Measurements from ENCODE around the gene RABGEF1. TPM values are rescaled to one million over a fixed set of nuclear protein-coding genes. Genes with fewer than 3 reads are reported as not detected.
"Not testable (repeated sequence)": the region's sequence is repeated elsewhere in the genome, so short reads cannot be mapped to it uniquely, and the experiment has no call there.

Gene RABGEF1
- total and polyA plus RNA-seq, 9 donors: 15.9 to 22.8 (median 18.5) TPM

DNA sequence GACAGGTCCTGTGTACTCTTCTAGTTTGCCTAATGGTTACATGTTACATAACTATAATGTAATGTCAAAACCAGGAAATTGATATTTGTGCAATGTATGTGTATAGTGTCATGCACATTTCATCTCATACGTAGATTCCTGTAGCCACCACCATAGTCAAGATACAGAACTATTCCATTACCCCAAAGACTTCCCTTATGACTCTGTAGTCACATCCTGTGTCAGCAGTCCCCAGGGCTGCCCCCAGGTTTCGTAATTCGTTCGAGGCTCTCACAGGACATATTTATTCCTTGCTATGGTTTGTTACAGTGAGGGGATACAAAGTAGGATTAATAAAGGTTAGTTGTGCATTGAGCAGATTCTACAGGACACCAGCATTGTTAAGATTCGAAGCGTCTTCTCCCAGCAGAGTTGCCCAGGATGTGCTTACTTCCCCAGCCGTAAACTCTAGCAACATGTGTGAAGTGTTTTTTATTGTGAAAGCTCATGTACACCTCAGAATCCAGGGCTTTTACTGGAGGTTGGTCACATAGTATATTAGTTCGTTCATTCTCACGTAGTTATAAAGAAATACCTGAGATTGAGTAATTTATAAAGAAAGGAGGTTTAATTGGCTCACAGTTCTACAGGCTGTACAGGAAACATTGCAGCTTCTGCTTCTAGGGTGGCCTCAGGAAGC is 18.6 kb downstream of the RABGEF1 start:
- peak; percentile 35 for DNase-seq
- Histone ChIP-seq H3K4me1 (ENCODE audit: control insufficient read depth, insufficient read depth, low read length) (no peaks in the 10 kb centered on the region), H3K27ac (ENCODE audit: low read length) (no peak overlapping the region), H3K36me3 (ENCODE audit: control insufficient read depth, insufficient read depth, low read length) (peaks cover 4% of the 10 kb centered on the region), H3K27me3 (ENCODE audit: control insufficient read depth, insufficient read depth, low read length) (no peaks in the 10 kb centered on the region), H3K4me3 (ENCODE audit: low read length) (no peak overlapping the region), H3K9me3 (replicated peaks; ENCODE audit: control insufficient read depth, low read depth, low read length) (no peaks in the 10 kb centered on the region)
- WGBS (ENCODE audit: insufficient coverage): 93% methylated on average over 2 of the region's 9 CpGs

GRCh38 chr7:66763183-66763582 is 22.6 kb downstream of the RABGEF1 start:
- not testable (repeated sequence) for H3K9me3 ChIP-seq (replicated peaks; ENCODE audit: control insufficient read depth, low read depth, low read length); H3K36me3 ChIP-seq (ENCODE audit: control insufficient read depth, insufficient read depth, low read length); H3K27ac ChIP-seq (ENCODE audit: low read length); H3K4me3 ChIP-seq (ENCODE audit: low read length); H3K4me1 ChIP-seq (ENCODE audit: control insufficient read depth, insufficient read depth, low read length); DNase-seq; H3K27me3 ChIP-seq (ENCODE audit: control insufficient read depth, insufficient read depth, low read length)
- no CpG with 5 or more reads among the region's 3 CpGs for whole genome bisulfite sequencing (ENCODE audit: insufficient coverage)

DNA sequence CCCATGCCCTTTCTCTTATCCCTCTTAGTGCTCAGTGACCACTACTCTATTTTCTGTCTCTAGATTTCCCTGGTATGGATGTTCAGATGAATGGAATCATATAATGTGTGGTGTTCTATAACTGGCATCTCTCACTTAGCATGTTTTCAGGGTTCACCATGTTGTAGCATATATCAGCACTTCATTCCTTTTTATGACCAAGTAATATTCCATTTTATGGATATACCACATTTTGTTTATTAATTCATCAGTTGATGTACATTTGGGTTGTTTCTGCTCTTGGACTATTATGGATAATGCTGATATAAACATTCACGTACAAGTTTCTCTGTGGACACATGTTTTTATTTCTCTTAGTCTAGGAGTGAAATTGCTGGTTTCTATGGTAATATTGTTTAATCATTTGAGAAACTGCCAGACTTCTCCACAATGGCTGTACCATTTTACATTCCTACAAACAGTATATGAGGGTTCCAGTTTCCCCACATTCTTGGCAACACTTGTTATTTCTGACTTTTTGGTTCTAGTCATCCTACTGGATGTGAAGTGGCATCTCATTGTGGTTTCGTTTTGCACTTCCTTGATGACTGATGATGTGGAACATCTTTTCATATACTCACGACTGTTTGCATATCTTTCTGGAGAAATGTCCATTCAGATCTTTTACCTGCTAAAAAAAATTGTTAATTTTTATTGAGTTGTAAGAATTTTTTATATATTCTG is 23.3 kb downstream of the RABGEF1 start:
- DNase-seq; H3K27ac ChIP-seq (ENCODE audit: low read length); H3K4me3 ChIP-seq (ENCODE audit: low read length); H3K9me3 ChIP-seq (replicated peaks; ENCODE audit: control insufficient read depth, low read depth, low read length); H3K27me3 ChIP-seq (ENCODE audit: control insufficient read depth, insufficient read depth, low read length); H3K4me1 ChIP-seq (ENCODE audit: control insufficient read depth, insufficient read depth, low read length); H3K36me3 ChIP-seq (ENCODE audit: control insufficient read depth, insufficient read depth, low read length): not testable (repeated sequence)
- no CpG with 5 or more reads among the region's 3 CpGs for WGBS (ENCODE audit: insufficient coverage)

GRCh38 chr7:66764905-66765304 is 24.4 kb downstream of the RABGEF1 start:
- H3K4me1 ChIP-seq (ENCODE audit: control insufficient read depth, insufficient read depth, low read length); H3K9me3 ChIP-seq (replicated peaks; ENCODE audit: control insufficient read depth, low read depth, low read length); DNase-seq; H3K27me3 ChIP-seq (ENCODE audit: control insufficient read depth, insufficient read depth, low read length); H3K27ac ChIP-seq (ENCODE audit: low read length); H3K4me3 ChIP-seq (ENCODE audit: low read length); H3K36me3 ChIP-seq (ENCODE audit: control insufficient read depth, insufficient read depth, low read length): not testable (repeated sequence)
- no CpG with 5 or more reads among the region's 1 CpG for WGBS (ENCODE audit: insufficient coverage)

DNA sequence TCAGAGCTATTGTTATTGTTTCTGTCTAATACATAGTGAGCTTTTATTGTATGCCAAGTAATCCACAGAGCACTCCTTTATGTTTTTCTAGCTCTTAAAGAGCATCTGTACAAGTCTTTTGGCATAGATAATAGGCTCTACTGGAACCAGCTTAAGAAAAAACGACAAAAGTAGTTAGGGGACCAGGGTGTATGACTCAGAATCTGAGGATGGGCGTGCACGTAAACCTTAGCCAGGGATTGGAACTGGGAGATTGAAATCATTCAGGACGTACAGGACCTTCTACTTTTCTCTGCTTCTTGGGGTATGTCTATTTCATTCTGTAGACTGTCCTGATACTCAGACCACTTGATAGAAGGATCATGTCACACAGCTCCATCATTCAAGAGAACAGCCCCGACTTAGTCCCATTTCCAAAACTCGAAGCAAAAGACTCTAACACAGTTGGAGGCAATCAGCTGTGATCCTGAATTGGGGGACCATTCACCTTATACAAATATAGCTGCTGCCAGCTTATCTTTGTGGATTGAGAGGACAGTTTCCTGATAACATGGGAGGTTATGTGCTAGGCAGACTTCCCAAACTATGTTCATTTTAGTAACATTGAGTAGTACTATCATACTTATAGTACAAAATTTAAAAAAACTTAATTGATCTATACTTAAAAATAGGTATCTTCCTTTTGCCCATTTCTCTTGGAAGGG is 24.9 kb downstream of the RABGEF1 start:
- H3K4me3 ChIP-seq (ENCODE audit: low read length): not testable (repeated sequence)

GRCh38 chr7:66766041-66766440 is 25.5 kb downstream of the RABGEF1 start:
- Histone ChIP-seq H3K27me3 (ENCODE audit: control insufficient read depth, insufficient read depth, low read length) (no peaks in the 10 kb centered on the region), H3K36me3 (ENCODE audit: control insufficient read depth, insufficient read depth, low read length) (no peaks in the 10 kb centered on the region), H3K4me3 (ENCODE audit: low read length) (no peak overlapping the region), H3K27ac (ENCODE audit: low read length) (no peak overlapping the region), H3K9me3 (replicated peaks; ENCODE audit: control insufficient read depth, low read depth, low read length) (no peaks in the 10 kb centered on the region), H3K4me1 (ENCODE audit: control insufficient read depth, insufficient read depth, low read length) (no peaks in the 10 kb centered on the region)
- DNase-seq: no peak
- WGBS (ENCODE audit: insufficient coverage): no CpG with 5 or more reads among the region's 5 CpGs

More for the DNA sequence above, 24.9 kb downstream of the RABGEF1 start:
- not testable (repeated sequence) for H3K4me1 ChIP-seq (ENCODE audit: control insufficient read depth, insufficient read depth, low read length); H3K9me3 ChIP-seq (replicated peaks; ENCODE audit: control insufficient read depth, low read depth, low read length); H3K36me3 ChIP-seq (ENCODE audit: control insufficient read depth, insufficient read depth, low read length); H3K27ac ChIP-seq (ENCODE audit: low read length); H3K27me3 ChIP-seq (ENCODE audit: control insufficient read depth, insufficient read depth, low read length); DNase-seq
- no CpG with 5 or more reads among the region's 6 CpGs for WGBS (ENCODE audit: insufficient coverage)

GRCh38 chr7:66767486-66767885 is 27.0 kb downstream of the RABGEF1 start:
- H3K27me3 ChIP-seq (ENCODE audit: control insufficient read depth, insufficient read depth, low read length); H3K4me3 ChIP-seq (ENCODE audit: low read length); H3K27ac ChIP-seq (ENCODE audit: low read length); H3K4me1 ChIP-seq (ENCODE audit: control insufficient read depth, insufficient read depth, low read length); DNase-seq; H3K36me3 ChIP-seq (ENCODE audit: control insufficient read depth, insufficient read depth, low read length); H3K9me3 ChIP-seq (replicated peaks; ENCODE audit: control insufficient read depth, low read depth, low read length): not testable (repeated sequence)

GRCh38 chr7:66768865-66769832 is 28.6 kb downstream of the RABGEF1 start:
- H3K4me1 ChIP-seq (ENCODE audit: control insufficient read depth, insufficient read depth, low read length): no peaks in the 10 kb centered on the region
- no peak overlapping the region for H3K27ac ChIP-seq (ENCODE audit: low read length)
- WGBS (ENCODE audit: insufficient coverage): 57% methylated on average over 1 of the region's 5 CpGs
- no peak for DNase-seq
- no peaks in the 10 kb centered on the region for H3K27me3 ChIP-seq (ENCODE audit: control insufficient read depth, insufficient read depth, low read length)
- H3K9me3 ChIP-seq (replicated peaks; ENCODE audit: control insufficient read depth, low read depth, low read length): no peaks in the 10 kb centered on the region
- no peak overlapping the region for H3K4me3 ChIP-seq (ENCODE audit: low read length)
- peaks cover 8% of the 10 kb centered on the region for H3K36me3 ChIP-seq (ENCODE audit: control insufficient read depth, insufficient read depth, low read length)

DNA sequence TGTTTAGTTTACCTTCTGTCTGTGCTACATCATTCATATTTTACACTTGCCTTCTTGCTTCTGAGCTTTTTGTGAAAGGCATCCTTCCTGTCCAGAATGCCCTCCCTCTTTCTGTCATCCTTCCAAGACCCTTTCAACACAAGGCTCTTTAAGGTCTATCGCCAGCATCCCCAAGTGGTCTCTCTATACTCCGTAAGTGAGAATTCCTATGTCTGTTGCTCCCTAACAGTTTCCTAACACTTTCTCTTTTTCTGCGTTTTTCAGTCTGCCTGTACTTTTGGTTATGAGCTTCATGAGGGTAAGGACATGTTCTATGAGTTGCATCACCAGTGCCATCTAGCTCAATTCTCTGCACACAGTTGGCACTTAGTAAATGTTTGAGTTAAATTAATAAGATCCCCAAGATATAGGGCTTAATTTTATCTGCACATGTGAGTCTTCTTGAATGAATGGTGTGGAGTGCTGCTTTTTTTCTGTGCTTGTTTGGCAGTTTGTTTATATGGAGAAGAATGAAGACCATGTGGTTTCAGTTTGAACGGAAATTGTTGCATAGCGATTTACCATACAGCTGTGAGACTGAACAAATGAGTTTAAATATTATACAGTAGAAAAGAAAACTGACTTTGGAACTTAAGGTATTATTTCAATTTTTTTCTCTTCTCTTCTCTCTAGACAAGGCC is 29.4 kb downstream of the RABGEF1 start:
- H3K4me1 ChIP-seq (ENCODE audit: control insufficient read depth, insufficient read depth, low read length): no peaks in the 10 kb centered on the region
- WGBS (ENCODE audit: insufficient coverage): 50% methylated on average over 1 of the region's 5 CpGs
- peak; percentile 34 for DNase-seq
- H3K36me3 ChIP-seq (ENCODE audit: control insufficient read depth, insufficient read depth, low read length): peaks cover 15% of the 10 kb centered on the region
- H3K9me3 ChIP-seq (replicated peaks; ENCODE audit: control insufficient read depth, low read depth, low read length): no peaks in the 10 kb centered on the region
- no peak overlapping the region for H3K4me3 ChIP-seq (ENCODE audit: low read length)
- no peak overlapping the region for H3K27ac ChIP-seq (ENCODE audit: low read length)
- no peaks in the 10 kb centered on the region for H3K27me3 ChIP-seq (ENCODE audit: control insufficient read depth, insufficient read depth, low read length)

All from muscle of leg (tissue), 11 donors.